Heart left ventricle (tissue), 16 donors: ENCODE data around the gene CRABP1. TPM values are rescaled to one million over a fixed set of nuclear protein-coding genes. Genes with fewer than 3 reads are reported as not detected.
"Not testable (repeated sequence)": the region's sequence is repeated elsewhere in the genome, so short reads cannot be mapped to it uniquely, and the experiment has no call there.

Source experiments
- ATAC-seq, 4 donors: fragments of 200-7000 bp; cut with Tn5 transposase; one replicate each; pipeline ENCODE4 v1.9.1; 2020 to 2022; ENCODE audit warnings: moderate library complexity in 4 of 4, mild to moderate bottlenecking in 3 of 4, moderate number of reproducible peaks in 1 of 4
- DNase-seq, 5 donors: peaks; one replicate each; pipeline ENCODE4 v3.0.0-alpha.2; 2020
- H3K27ac ChIP-seq, 12 donors: fragments of 200-600 bp; sonication (generic) in 4 of 12; one replicate each; pipeline versions ENCODE4 v1.5.0 to v1.8.0; 2016 to 2022; ENCODE audit warnings: mild to moderate bottlenecking in 2 of 12
- H3K27me3 ChIP-seq, 9 donors: fragments of 200-600 bp; sonication (generic) in 2 of 9; one replicate each; pipeline versions ENCODE4 v1.5.1 to v1.8.0; 2016 to 2022; ENCODE audit warnings: mild to moderate bottlenecking in 3 of 9
- H3K36me3 ChIP-seq, 9 donors: fragments of 200-600 bp; sonication (generic) in 2 of 9; one replicate each; pipeline versions ENCODE4 v1.5.0 to v1.8.0; 2018 to 2022; ENCODE audit warnings: mild to moderate bottlenecking in 2 of 9
- H3K4me1 ChIP-seq, 12 donors: fragments of 200-600 bp; sonication (generic) in 4 of 12; one replicate each; pipeline versions ENCODE4 v1.5.0 to v1.8.0; 2016 to 2022; ENCODE audit warnings: mild to moderate bottlenecking in 3 of 12
- H3K4me3 ChIP-seq, 12 donors: fragments of 200-600 bp; sonication (generic) in 4 of 12; one replicate each; pipeline versions ENCODE4 v1.5.0 to v1.8.0; 2017 to 2022; ENCODE audit warnings: mild to moderate bottlenecking in 9 of 12, moderate library complexity in 4 of 12
- H3K9me3 ChIP-seq, 12 donors: fragments of 200-600 bp; sonication (generic) in 4 of 12; one replicate each; pipeline versions ENCODE4 v1.5.0 to v1.8.0; 2016 to 2022; ENCODE audit warnings: mild to moderate bottlenecking in 1 of 12
- POLR2A ChIP-seq, 2 donors: fragments of 450-650 bp; IDR thresholded peaks; one replicate each; pipeline ENCODE4 v1.6.1; 2017; ENCODE audit warnings: antibody characterized with exemption in 2 of 2, mild to moderate bottlenecking in 2 of 2, moderate library complexity in 2 of 2
- WGBS, 4 donors: extraction: QIAGEN DNeasy Blood & Tissue Kit in 2 of 4; methylation state at CpG; one replicate each; pipeline versions ENCODE4 v1.1.5 to v1.1.7; 2013 to 2018; 5-methylcytosine and 5-hydroxymethylcytosine counted together
- intact Hi-C, 10 donors: fragments of 100-400 bp; cut with DNase I; formaldehyde crosslinking; loops; one replicate each; pipeline versions ENCODE4 v1.11.1 to v1.14.2; 2022
- polyA plus RNA-seq, 2 donors: library from polyadenylated mRNA; stranded (reverse); fragments of 200-250 nt; gene quantifications; one replicate each; pipeline ENCODE4 v1.2.3, GENCODE V29; 2013
- total RNA-seq, 9 donors: library from RNA; depleted of rRNA in 2 of 9; stranded (reverse); fragments of >200 nt in 2 of 9; fragmentation: NEBNext Ultra II Directional in 3 of 9; extraction: Animal tissue kit (Norgen Biotek cat#: 25700) in 3 of 9; gene quantifications; one replicate each; pipeline versions ENCODE4 v1.1.0 to v1.2.4, GENCODE V29; 2016 to 2023
- TF ChIP-seq, protein P1 (sequence below), 12 donors: fragments of 200-600 bp; sonication (generic) in 4 of 12; IDR thresholded peaks; one replicate each; pipeline versions ENCODE4 v1.5.0 to v1.8.0; 2018 to 2022; ENCODE audit warnings: antibody characterized with exemption in 12 of 12, mild to moderate bottlenecking in 5 of 12
- donor health status: ischemic (EF 13 %, LVEDD 7.1; RV severe dilation, severe dysfunction).
- donor health status: healthy with polysubstance abuse.
- donor health status: DM: no; HTN: yes; CAD: no.
- donor health status: DM: no; HTN: no; CAD: no.
- donor health status: ischemic (EF 25% LVEDD 6.9; RV normal size, moderate dysfunction).
- donor health status: ischemic (EF 25% LVEDD 5.7; RV mildly dilated, moderate dysfunction).
- donor health status: healthy.
- donor health status: DM: yes; HTN: yes; CAD: no.
- donor health status: ischemic (EF 35%, LVEDD 5.7; RV mildly dilated, moderate dysfunction).
- donor health status: nonischemic (EF 11% LVEDD 7.7; RV severe dilation, severe dysfunction).
- donor health status: DM: yes; HTN: yes; CAD: no.
- donor health status: PGD.
- donor health status: ischemic (EF 29% LVEDD 5.4; RV normal size, mild dysfunction).
- donor health status: nonischemic (EF 23%, LVEDD 6.1; RV moderate dilation, normal function).

CRABP1 gene
- total and polyA plus RNA-seq, 11 donors = 0.46 TPM; not detected in 10

- Histone ChIP-seq H3K36me3 (no peaks in the 10 kb centered on the region), H3K4me3 (no peak overlapping the region), H3K9me3 (no peaks in the 10 kb centered on the region), H3K4me1 (peaks cover 0 to 2% (median 0%) of the 10 kb centered on the region in 12 donors), H3K27ac (no peak overlapping the region), H3K27me3 (no peaks in the 10 kb centered on the region)
- peak in 1 of 4 donors; percentile 26 for ATAC-seq
- intact Hi-C loops = loop anchor here in 1 of 10 donors (1.0 kb wide), 1 partner anchor 9 kb away; no protein-coding TSS in a partner anchor
- no peak for DNase-seq
- TF ChIP-seq, protein P1, sequence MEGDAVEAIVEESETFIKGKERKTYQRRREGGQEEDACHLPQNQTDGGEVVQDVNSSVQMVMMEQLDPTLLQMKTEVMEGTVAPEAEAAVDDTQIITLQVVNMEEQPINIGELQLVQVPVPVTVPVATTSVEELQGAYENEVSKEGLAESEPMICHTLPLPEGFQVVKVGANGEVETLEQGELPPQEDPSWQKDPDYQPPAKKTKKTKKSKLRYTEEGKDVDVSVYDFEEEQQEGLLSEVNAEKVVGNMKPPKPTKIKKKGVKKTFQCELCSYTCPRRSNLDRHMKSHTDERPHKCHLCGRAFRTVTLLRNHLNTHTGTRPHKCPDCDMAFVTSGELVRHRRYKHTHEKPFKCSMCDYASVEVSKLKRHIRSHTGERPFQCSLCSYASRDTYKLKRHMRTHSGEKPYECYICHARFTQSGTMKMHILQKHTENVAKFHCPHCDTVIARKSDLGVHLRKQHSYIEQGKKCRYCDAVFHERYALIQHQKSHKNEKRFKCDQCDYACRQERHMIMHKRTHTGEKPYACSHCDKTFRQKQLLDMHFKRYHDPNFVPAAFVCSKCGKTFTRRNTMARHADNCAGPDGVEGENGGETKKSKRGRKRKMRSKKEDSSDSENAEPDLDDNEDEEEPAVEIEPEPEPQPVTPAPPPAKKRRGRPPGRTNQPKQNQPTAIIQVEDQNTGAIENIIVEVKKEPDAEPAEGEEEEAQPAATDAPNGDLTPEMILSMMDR (IDR thresholded peaks at IDR 0.05) = no peak
- TF ChIP-seq POLR2A (IDR thresholded peaks at IDR 0.05) = no peak
- WGBS, 4 donors = 65 to 71% (median 70%) methylated on average over 14 of the region's 14 CpGs
Measured at GRCh38 chr15:78374436-78375393, 34.6 kb downstream of the CRABP1 start.

DNA sequence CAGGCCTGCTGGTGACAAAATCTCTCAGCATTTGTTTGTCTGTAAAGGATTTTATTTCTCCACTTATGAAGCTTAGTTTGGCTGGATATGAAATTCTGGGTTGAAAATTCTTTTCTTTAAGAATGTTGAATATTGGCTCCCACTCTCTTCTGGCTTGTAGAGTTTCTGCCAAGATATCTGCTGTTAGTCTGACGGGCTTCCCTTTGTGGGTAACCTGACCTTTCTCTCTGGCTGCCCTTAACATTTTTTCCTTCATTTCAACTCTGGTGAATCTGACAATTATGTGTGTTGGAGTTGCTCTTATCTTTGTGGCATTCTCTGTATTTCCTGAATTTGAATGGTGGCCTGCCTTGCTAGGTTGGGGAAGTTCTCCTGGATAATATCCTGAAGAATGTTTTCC is 40.0 kb downstream of the CRABP1 start:
- ATAC-seq, intact Hi-C loops, H3K9me3 ChIP-seq, H3K4me3 ChIP-seq, H3K4me1 ChIP-seq, DNase-seq, H3K27ac ChIP-seq, H3K36me3 ChIP-seq: not testable (repeated sequence)
- 42 to 65% (median 56%) methylated on average over 1 of the region's 1 CpG for WGBS, 4 donors
- H3K27me3 ChIP-seq = peaks cover 0 to 11% (median 0%) of the 10 kb centered on the region in 9 donors

DNA sequence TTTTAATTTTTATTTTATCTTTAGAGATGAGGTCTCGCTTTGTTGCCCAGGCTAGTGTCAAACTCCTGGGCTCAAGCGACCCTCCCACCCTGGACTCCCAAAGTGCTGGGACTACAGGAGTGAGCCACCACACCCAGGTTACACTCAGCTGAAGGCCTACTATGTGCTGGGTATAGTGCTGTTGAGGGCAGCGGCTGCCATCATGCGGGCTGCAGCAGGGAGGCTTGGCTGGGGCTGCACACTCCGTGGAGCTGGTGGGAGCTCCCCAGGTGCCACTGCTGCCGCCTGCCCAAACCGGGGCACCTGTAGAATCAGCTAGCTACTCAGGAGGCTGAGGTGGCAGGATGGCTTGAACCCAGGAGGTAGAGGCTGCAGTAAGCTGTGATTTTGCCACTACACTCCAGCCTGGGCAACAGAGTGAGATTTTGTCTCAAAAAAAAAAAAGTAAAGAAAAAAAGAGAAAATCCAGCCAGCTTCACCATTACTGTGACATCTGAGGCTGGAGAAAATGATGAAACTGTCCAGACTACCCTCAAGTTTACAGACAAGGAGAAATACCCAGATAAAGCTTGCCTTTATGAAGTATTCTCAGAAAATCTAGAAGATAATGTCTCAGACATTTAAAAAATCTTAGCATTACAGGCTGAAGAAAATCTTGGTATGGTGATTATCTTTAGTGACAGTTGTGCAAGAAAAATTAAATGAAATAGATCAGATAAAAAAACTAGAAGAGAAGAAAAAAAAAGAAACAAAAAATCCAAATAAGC is 42.1 kb downstream of the CRABP1 start:
- peaks cover 0 to 30% (median 16%) of the 10 kb centered on the region in 9 donors for H3K27me3 ChIP-seq
- intact Hi-C loops = no loop called here

GRCh38 chr15:78384651-78385050 is 44.5 kb downstream of the CRABP1 start:
- no peak for ATAC-seq
- no peaks in the 10 kb centered on the region for H3K9me3 ChIP-seq
- TF ChIP-seq, protein P1 (IDR thresholded peaks at IDR 0.05) = no peak
- TF ChIP-seq POLR2A (IDR thresholded peaks at IDR 0.05) = no peak
- no peaks in the 10 kb centered on the region for H3K4me1 ChIP-seq
- no peaks in the 10 kb centered on the region for H3K36me3 ChIP-seq
- no peak overlapping the region for H3K27ac ChIP-seq
- intact Hi-C loops = no loop called here
- no peak overlapping the region for H3K4me3 ChIP-seq
- peaks cover 0 to 34% (median 22%) of the 10 kb centered on the region in 9 donors for H3K27me3 ChIP-seq
- DNase-seq = no peak
- WGBS, 4 donors = 87 to 91% (median 89%) methylated on average over 7 of the region's 7 CpGs

More for the DNA sequence above, 42.1 kb downstream of the CRABP1 start:
- Histone ChIP-seq H3K36me3 (no peaks in the 10 kb centered on the region), H3K4me3 (no peak overlapping the region), H3K27ac (no peak overlapping the region), H3K9me3 (no peaks in the 10 kb centered on the region), H3K4me1 (no peaks in the 10 kb centered on the region)
- ATAC-seq (no peak), DNase-seq (no peak)
- WGBS, 4 donors = 83 to 95% (median 88%) methylated on average over 6 to 7 of the region's 7 CpGs
- no peak for TF ChIP-seq POLR2A (IDR thresholded peaks at IDR 0.05)
- TF ChIP-seq, protein P1 (IDR thresholded peaks at IDR 0.05) = no peak
